Stimulated activated CD4-positive, alpha-beta T cell treated with anti-CD3 and anti-CD28 coated beads, Interleukin-12 subunit alpha, Interleukin-12 subunit beta, amount 100 ng/mL, for 4 hours (primary cell): Measurements from ENCODE around the gene TRPM4.
"Not testable (repeated sequence)": the region's sequence is repeated elsewhere in the genome, so short reads cannot be mapped to it uniquely, and the experiment has no call there.

Experiments
- DNase-seq: peaks from one replicate; pipeline ENCODE4 v3.0.0-alpha.2; 2020

TRPM4 gene

DNA sequence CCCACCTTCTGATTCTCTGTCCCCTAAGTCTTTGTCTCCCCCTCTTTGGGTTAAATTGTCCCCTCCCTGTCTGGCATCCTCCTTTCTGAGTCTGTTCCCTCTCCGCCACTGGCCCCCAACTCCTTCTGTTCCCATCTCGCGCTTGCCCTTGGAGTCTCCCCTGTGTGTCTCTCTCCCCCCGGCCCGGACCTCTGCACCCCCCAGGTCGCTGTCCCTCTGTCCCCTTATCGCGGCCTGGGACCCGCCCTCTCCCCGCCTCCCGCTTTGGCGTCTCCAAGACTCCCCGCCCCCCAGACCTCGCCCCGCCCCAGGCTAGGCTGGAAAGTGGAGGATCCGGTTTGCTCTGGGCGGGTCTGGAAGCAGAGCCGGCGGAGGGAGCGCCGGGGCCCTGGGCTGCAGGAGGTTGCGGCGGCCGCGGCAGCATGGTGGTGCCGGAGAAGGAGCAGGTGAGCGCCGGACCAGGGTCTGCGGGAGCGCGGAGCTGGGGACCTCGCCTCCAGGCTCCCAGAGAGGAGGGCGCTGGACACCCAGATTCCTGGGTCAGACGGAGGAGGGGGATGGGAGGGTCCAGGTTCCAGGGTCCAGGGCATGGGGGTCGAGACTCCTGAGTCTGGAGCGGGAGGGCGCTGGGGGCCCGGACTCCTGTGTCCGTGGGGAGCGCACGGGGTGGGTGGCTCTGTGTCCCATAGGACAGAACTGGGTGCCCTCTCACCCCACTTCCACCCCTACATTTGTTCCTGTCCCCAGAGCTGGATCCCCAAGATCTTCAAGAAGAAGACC lies at the start of gene TRPM4:
TSS of gene TRPM4 (plus strand) at position 348 of the 780 bp plus-strand sequence. CDS start at position 423, 75 bp downstream.
- DNase-seq = peak; percentile 52

GRCh38 chr19:49109051-49109450 lies 48.5 kb upstream of the TRPM4 start:
- DNase-seq = no peak

DNA sequence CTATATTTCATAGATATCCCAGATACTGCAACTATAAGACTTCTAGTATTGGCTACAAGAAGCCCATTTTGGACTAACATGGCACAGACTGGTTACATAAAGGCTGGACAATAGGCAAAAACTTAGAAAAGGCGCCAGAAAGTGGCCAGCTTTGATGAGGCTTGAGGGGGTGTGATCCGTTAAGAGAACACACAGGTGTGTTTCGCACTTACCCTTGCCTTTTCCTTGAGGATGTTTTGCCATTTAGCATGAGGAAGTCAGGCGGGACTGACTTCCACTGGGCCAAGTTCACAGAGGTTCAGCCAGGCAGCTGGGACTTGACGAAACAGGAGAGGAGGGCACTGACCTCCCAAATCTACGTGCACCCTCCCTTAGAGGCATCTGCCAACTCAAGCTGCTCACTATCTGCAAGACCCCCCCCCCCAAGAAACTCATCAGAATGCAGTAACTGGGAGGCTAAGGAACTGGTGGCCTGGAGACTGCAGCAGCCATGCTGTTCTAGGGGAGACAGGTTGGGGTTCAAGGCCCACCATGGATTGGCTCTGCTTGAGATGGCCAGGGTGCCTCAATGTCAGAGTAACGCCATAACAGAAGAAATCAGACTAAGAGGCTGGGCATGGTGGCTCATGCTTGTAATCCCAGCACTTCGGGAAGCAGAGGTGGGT lies 47.9 kb upstream of the TRPM4 start:
- no peak for DNase-seq

- no peak for DNase-seq
These were observed 47.0 kb upstream of the TRPM4 start for GRCh38 chr19:49110567-49110966.

DNA sequence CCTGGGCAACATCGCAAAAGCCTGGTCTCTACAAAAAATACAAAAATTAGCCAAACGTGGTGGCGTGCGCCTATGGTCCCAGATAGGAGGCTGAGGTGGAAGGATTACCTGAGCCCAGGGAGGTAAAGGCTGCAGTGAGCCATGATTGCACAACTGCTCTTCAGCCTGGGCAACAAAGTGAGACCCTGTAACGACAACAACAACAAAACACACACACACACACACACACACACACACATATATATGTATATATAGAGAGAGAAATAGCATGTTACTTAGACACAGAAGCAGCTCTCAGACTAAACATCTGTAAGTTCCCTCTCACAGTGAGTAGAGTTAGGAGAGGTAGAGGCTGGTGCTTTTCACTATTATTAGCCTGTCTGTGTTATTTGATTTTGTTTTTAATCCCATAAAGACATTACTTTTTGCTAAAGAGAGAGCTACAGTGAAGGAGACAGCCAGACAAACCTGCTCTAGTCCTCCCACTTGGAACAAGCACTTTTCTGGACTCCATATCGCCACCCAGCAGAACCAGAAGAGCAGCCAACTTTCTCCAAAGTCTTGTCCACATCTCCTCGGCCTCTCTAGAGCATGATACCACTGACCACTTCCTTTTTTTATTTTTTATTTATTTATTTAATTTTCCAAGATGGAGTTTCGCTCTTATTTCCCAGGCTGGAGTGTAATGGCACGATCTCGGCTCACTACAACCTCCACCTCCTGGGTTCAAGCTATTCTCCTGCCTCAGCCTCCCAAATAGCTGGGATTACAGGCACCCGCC lies 46.2 kb upstream of the TRPM4 start:
- DNase-seq = no peak

GRCh38 chr19:49113762-49114629 lies 43.6 kb upstream of the TRPM4 start, which contains the start of gene LIN7B:
Gene LIN7B (plus strand): TSS chr19:49114370. CDS start chr19:49114405, 35 bp downstream.
- DNase-seq = peak; percentile 70

GRCh38 chr19:49114630-49115363 lies 42.8 kb upstream of the TRPM4 start:
- DNase-seq = peak; percentile 54

DNA sequence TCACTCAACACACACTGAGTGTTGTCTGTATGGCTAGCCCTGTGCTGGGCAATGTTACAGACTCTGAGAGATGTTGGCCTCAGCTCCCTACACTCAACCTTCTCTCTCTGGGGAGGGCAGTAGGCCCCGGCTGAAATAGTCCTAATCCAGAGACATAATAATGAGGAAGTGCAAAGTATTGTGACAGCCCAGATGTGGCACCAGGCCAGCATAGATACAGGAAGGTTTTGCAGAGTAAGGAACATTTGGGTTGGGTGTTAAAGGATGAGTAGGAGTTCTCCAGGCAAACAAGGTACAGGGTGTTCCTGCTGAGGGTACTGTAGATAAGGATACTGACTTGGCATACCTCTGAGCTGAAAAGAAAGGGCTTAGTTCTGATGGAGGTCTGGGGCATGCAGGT lies 41.0 kb upstream of the TRPM4 start:
- no peak for DNase-seq

DNA sequence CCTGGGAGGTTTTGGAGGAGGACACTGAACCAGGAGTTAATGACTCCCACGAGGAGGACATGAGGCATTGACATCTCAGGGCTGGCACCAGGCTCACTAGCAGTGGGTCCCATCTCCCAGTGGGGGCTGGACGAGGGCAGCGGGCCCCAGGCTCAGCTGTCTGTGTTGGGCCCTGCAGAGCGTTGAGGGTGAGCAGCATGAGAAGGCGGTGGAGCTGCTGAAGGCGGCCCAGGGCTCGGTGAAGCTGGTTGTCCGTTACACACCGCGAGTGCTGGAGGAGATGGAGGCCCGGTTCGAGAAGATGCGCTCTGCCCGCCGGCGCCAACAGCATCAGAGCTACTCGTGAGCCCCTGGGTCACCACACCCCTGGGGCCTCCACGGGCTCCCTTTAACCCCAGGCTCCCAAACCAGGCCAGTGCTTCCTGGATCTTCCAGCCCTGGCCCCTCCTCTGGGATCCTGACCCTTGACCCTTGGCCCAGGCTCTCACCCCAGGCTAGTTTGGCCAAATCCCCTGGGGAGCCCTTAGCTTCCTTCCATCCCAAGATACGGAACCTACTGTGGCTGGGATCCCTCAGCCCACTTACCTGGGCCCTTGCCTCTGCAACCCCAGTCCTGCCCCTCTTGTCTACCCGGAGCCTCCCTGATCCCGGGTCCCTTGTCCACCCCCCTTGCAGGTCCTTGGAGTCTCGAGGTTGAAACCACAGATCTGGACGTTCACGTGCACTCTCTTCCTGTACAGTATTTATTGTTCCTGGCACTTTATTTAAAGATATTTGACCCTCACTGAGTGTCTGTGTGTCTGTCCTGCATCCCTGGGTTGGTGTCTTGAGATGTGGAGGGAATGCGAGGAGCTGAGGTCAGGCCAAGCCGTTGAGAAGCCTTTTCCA lies 39.7 kb upstream of the TRPM4 start:
- DNase-seq = no peak

- peak; percentile 95 for DNase-seq
These were observed 38.8 kb upstream of the TRPM4 start, which contains the start of gene C19orf73 for GRCh38 chr19:49118565-49119410. Gene C19orf73 (minus strand): TSS chr19:49119143. CDS start chr19:49119022, 121 bp downstream.

DNA sequence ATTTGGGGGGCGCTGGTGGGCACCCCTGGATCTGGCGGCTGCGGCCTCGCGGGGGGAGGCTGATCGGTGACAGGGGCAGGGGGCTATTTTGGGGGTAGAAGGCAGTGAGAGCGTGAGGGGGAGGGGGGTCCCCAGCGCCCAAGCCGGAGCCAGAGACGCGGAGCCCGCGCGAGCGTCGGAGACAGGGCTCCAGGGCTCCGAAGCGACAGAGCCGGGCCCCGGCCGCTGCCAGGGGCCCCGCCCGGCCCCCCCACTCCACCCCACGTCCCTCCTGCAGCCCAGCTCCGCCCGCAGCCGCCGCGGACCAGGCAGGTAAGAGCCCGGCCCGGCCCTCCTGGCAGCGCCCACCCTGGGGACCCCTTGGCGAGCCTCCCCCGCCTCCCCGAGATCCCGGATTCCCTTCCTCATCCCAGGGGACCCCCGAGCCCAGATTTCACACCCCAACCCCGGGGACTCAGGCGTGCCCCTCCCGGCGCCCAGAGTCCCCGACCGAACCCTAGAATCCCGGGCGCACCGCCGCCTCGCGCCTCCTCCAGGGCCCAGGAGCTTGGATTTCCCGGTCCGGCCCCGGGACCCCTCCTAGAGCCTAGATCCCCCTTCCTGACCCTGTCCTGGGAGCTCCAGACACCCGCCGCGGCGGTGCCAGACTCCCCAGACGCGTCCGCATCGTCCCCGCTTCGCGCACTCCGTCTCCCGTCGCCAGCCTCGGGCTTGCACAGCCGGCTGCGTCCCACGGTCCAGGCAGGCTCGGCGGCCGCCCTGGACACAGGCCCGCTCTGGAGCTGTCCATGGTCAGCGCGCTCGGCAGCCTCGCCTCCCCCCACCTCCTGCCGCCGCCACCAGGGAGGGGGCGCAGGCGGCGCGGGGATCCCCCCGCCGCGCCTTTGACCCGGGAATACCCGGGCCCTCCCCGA lies 37.9 kb upstream of the TRPM4 start, which contains the start of gene PPFIA3:
TSS of gene PPFIA3 (plus strand) at position 134 of the 914 bp plus-strand sequence. CDS start 8,330 bp downstream, outside the sequence.
- no peak for DNase-seq

- no peak for DNase-seq
These were observed 37.3 kb upstream of the TRPM4 start for GRCh38 chr19:49120325-49120683.

DNA sequence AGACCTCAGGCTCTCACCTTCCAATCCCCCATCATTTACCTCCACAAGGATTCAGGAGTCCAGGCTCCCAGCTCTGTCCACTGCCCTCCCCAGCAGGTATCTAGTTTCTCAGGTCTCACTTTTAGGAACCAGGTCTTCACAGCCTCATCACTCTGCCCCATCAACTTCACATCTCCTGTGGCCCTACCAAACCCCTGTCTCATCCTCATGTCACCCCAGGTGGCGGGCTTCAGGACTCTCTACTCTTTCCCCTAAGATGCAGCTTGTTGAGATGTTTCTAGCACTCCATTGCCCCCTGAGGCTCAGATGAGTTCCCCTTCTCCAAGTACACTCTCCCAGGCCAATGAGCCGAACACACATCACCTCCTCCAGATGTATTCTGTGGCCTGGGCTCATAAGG lies 36.7 kb upstream of the TRPM4 start:
- DNase-seq = no peak

DNA sequence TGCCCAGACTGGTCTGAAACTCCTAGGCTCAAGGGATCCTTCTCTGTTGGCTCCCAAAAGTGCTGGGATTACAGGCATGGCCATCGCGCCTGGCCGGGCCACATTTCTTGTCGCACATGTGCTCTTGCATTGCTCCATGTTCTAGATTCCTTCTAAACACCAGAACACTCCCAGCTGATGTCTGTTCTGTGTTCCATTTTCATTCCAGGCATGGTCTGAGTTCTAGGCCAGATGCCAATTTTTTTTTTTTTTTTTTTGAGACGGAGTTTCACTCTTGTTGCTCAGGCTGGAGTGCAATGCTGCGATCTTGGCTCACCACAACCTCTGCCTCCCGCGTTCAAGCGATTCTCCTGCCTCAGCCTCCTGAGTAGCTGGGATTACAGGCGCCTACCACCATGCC lies 35.8 kb upstream of the TRPM4 start:
- not testable (repeated sequence) for DNase-seq

- DNase-seq = not testable (repeated sequence)
These were observed 34.3 kb upstream of the TRPM4 start for GRCh38 chr19:49123285-49123684.

- DNase-seq = no peak
These were observed 32.4 kb upstream of the TRPM4 start for GRCh38 chr19:49125025-49125731.

DNA sequence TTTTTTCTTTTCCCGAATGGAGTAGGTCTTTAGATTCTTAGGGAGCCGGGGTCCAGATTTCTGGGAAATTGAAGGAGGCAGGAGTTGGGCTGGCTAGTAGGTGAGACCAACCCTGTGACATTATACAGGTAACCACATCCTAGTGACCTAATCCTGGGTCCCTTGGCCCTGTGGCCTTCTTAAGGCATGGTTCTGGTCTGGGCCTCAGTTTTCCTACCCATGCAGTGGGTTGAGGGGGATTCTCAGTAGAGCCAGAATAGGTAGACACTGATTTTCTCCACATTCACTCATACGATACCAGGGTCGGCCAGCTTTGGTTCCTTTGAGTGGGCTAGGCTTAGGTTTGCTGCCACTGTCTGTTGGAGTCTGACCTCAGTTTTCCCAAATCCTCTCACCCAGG lies 31.0 kb upstream of the TRPM4 start:
- DNase-seq = no peak

DNA sequence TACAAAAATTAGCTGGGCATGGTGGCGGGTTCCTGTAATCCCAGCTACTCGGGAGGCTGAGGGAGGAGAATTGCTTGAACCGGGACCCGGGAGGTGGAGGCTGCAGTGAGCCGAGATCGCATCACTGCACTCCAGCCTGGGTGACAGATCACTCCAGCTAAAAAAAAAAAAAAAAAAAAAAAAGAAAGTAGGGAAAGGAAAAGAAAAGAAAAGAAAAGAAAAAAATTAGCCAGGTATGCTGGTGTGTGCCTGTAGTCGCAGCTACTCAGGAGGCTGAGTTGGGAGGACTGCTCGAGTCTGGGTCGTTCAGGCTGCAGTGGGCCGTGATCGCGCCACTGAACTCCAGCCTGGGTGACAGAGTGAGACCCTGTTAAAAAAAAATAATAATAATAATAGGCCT lies 30.4 kb upstream of the TRPM4 start:
- DNase-seq = not testable (repeated sequence)
